HG03354 (cell line): ENCODE results near the gene TTLL11.

ENCODE experiments used
- ATAC-seq: cut with Tn5 transposase; IDR thresholded peaks from one replicate; pipeline ENCODE4 v1.9.1; 2021; ENCODE audit warnings: mild to moderate bottlenecking; ENCODE audit not compliant: unreplicated experiment, poor library complexity, severe bottlenecking

Gene TTLL11

GRCh38 chr9:121773954-121774714 lies 319.0 kb downstream of the TTLL11 start:
- no peak for ATAC-seq

- ATAC-seq = no peak
Measured at GRCh38 chr9:121773286-121773953, 319.7 kb downstream of the TTLL11 start.

- no peak for ATAC-seq
Measured at GRCh38 chr9:121772600-121773285, 320.4 kb downstream of the TTLL11 start.
